GM18526 (cell line): ENCODE measurements around the gene TUBE1.

Experiments used
- POLR2A ChIP-seq: IDR thresholded peaks from 3 replicates; pipeline ENCODE4 v1.6.1; 2011; ENCODE audit not compliant: insufficient read length; ENCODE audit errors: extremely low read depth

TUBE1 gene

GRCh38 chr6:112041535-112041934 is 45.7 kb downstream of the TUBE1 start:
- TF ChIP-seq POLR2A: no peak

DNA sequence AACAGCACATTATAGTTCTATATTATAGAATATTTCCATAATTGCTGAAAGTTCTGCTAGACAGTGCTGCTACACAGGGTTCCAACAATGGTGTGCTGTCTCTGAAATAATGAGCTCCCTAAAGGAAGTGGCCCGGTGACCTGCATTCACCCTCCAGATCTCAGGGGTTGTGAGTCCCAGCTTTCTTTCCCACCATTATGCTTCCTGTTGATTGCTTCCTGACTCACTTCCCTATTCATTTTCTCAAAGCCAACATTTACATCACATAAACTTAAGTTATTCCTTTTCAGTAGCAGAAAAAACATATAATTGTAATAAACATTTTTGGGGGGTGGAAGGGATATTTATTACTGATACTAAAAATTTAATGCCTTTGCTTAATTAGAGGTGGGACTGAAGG is 46.3 kb downstream of the TUBE1 start:
- no peak for TF ChIP-seq POLR2A

DNA sequence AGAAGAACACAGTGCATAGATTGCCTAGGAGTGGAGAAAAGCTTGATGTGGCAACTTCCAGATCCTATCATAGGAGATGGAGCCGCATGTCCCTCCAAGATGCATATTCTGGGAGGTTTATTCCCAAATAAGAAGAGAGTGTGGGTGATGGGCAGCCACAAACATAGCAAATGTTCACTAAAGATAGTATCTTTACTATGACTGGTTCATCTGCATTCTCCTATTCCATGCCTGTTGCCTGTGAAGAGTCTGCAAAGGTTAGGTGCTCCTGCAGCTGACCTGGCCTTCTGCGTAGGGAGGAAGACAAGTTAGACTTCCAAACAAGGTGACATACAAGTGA is 47.9 kb downstream of the TUBE1 start:
- TF ChIP-seq POLR2A: no peak

- TF ChIP-seq POLR2A: no peak
Measured at GRCh38 chr6:112038756-112039430, 48.4 kb downstream of the TUBE1 start.

GRCh38 chr6:112038268-112038667 is 49.0 kb downstream of the TUBE1 start:
- TF ChIP-seq POLR2A: no peak

DNA sequence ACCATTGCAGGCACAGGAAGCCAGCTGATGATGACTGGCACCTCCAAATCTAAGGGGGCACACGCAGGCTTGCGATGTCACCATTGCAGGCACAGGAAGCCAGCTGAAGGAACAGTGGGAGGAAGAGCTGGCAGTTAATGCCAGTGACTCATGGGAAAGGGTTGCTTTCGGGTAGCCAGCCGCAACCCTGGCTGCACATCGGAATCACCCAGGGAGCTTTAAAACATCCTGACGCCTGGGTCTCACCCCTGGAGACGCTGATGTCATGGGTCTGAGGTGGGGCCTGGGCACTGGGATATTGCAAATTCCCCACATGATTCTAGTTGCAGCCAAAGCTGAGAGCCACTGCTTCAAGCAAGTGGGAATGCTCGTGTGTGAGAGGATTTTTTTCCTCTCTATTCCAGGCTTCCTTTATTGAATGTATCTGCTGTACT is 49.5 kb downstream of the TUBE1 start:
- TF ChIP-seq POLR2A: no peak

DNA sequence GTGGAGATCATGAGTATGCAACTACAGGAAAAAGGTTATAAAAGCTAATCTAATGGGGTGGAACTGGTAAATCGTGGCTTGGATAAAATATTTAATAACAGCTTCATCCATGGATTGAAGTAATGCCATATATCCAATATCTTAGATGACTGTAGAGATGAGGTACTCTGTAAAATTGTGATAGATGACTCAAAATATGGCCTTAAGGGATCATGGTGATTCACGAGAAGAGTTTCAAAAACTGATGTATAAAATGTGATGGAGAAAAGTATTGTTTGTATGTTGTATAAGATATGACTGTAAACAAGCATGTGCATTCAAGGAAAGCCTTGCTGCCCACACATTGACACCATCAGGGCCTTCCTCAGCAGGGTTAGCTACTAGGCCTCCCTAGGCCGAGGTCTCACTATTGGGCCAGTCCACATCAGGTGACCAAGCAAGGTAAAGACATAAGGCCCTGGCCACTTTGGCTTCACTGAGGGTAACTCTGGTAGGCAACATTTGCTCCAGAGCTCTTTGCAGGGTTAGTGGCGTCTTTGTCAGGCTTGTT is 51.1 kb downstream of the TUBE1 start:
- TF ChIP-seq POLR2A: no peak

- no peak for TF ChIP-seq POLR2A
Measured at GRCh38 chr6:112034616-112034995, 52.7 kb downstream of the TUBE1 start.

GRCh38 chr6:112033791-112034615 is 53.3 kb downstream of the TUBE1 start:
- TF ChIP-seq POLR2A: no peak

GRCh38 chr6:112032728-112033127 is 54.6 kb downstream of the TUBE1 start:
- no peak for TF ChIP-seq POLR2A

DNA sequence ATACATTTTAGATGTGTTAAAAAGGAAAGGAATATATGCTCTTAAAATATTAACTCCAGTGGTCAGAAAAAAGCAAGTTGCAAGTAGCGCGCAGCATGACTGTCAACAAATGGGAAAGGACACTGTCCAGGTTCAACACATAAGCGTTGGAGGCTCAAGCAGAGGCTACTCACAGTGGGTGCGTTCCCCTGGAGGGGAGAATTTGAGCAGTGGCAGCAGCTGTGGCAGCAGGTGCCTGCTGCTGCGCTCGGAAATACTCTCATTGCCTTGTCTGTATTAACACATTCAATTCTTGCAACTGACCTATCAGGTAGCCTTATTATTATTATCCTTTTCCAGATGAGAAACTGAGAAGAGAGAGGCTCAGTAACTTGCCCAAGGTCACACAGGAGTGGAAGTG is 55.3 kb downstream of the TUBE1 start:
- TF ChIP-seq POLR2A: no peak

- TF ChIP-seq POLR2A: no peak
Measured at GRCh38 chr6:112030961-112031660, 56.2 kb downstream of the TUBE1 start.

DNA sequence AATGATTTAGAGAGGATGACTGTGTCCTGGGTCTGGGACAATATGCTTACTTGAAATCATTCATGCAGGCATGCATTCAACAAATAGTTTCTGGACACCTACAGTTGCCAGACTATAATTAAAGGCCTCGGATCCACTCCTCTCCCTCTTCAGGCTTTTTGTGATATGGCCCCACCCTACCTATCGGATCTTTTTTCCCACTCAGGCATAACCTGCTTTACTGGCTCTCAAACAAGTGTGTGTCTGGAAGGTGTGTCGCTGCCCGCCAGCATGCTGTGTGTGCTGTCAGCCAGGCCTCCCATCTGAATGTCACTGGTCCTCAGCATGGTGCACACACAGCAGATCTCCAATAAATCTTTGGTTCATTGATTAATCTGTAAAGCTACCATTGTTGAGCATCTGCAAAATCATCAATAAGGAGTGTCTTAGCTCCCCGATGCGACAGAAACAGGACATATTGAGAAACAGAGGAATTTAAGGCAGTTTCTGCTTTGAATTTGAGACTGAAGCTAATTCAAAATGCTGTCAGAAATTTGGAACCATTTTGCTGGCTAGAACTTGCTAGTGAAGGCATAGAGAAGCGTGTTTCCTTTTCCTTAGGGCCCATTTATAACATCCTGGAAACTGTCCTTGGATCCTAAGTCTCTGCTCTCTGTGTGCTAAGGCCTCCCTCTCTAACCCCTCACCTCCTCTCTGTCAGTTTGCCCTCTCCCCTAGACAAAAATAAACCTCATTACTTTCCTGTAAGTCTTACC is 56.9 kb downstream of the TUBE1 start:
- TF ChIP-seq POLR2A: no peak

GRCh38 chr6:112029045-112029822 is 58.0 kb downstream of the TUBE1 start:
- no peak for TF ChIP-seq POLR2A
